GM18907 (cell line): ENCODE data around the gene SLC25A14.
"Not testable (repeated sequence)": the region's sequence is repeated elsewhere in the genome, so short reads cannot be mapped to it uniquely, and the experiment has no call there.

ENCODE experiments used
- ATAC-seq: cut with Tn5 transposase; IDR thresholded peaks from one replicate; pipeline ENCODE4 v1.9.1; 2021; ENCODE audit warnings: mild to moderate bottlenecking, moderate library complexity; ENCODE audit not compliant: unreplicated experiment

SLC25A14 gene, protein sequence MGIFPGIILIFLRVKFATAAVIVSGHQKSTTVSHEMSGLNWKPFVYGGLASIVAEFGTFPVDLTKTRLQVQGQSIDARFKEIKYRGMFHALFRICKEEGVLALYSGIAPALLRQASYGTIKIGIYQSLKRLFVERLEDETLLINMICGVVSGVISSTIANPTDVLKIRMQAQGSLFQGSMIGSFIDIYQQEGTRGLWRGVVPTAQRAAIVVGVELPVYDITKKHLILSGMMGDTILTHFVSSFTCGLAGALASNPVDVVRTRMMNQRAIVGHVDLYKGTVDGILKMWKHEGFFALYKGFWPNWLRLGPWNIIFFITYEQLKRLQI

DNA sequence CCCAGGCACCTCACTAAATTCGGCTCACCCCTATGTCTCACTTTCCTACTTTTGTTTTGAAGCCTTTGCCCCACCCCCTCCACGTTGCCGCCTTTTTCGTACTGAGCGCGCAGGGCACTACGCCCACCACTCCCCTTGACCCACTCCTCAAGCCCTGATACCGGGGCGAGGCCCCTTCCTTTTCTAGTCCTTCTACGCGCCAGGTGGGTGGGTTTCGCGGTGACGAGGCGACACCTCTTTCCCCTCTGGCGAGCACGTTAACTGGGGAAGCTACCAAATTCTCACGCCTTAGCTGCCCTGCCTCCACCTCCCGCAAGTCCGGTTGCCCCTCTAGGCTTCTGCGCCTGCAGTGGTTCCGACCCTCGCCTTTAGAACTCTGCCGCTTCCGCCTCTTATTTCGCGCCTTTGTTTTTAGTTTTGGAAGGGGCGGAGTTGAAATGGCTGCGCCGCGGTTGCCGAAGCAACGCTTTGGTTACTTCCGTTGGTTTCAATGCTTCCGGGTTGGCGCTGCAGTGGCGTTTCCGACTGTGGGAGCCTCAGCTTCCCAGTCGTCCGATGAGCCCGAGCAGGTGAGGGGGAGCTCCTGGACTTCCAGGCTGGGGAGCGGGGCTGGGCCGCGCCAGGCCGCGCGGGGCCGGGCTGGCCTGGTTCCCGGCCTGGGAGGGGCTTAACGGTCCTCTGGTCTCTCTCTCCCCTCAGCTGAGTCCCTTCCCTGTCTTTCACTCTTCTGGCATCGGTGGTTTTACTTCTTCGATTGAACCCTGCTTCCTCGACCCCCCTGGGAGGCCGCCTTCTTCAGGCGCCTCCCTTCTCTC, at the start of gene SLC25A14:
SLC25A14 (plus strand) TSS at position 512 of the 815 bp plus-strand sequence. CDS start 360 bp downstream, outside the sequence.
- peak; percentile 94 for ATAC-seq

DNA sequence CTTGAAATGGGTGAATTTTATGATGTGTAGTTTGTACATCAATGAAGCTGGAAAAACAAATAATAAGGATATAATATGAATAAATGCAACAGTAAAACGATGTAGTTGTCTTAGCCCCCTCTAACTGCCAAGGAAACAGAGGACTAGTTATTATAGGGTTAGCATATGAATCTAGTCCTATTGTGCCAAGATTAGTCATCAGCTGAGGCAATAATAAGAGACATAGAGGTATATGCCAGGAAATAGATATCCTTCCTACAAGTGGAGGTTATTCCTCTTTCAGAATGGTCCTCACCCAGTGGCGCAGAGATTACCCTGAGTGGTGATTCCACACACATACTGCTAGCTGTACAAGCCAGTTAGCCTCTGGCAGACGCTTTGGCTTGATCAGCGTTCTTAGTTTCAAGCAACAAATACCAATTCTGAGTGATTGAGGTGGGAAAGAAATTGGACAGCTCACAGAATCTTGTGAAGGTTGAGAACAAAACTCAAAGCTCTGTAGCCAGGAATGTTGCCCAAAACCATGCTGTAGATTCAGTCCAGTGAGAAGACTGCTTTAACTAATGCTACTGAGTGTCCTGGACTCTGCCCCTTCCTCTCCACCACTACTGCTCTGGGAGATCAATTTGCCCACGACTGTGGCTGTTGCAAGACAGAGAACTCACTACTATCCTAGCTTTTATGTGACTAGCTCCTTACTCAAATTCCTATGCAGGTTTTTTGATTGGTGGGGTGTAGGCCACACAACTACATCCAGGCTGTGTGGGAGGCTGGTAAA, 44.0 kb upstream of the SLC25A14 start:
- no peak for ATAC-seq

DNA sequence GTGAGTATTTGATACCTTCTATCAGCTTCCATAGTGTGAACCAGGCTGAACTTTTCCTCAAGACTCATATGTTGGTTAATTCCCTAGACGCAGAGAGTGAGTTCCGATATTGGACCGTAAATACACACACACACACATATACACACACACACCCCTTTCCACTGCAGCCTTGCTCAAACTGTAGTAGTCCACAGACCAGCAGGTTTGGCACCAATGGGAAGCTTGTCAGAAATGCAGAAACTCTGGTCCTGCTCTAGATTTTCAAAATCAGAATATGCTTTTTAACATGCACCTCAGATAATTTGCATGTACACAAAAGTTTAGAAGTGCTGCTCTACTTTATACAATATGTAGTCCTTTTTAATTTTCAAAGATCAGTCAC, 43.4 kb upstream of the SLC25A14 start:
- no peak for ATAC-seq

DNA sequence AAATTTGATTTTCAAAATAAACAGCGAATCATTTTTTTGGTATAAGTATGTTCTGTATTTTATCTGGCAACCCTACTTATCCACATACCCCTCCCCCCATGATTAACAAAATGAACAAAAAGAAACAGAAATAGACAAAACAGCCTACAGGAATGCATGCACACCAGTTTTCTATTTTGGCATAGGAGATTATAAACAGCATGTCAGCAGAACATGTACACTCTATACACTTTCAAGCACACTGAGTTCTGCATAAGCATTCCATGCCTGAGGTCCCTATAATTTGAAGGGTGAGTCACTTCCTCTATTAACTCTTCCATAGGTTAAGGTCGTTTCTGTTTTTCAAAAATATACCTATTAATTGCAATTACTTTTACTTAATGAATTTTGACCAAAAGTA, 43.0 kb upstream of the SLC25A14 start:
- no peak for ATAC-seq

DNA sequence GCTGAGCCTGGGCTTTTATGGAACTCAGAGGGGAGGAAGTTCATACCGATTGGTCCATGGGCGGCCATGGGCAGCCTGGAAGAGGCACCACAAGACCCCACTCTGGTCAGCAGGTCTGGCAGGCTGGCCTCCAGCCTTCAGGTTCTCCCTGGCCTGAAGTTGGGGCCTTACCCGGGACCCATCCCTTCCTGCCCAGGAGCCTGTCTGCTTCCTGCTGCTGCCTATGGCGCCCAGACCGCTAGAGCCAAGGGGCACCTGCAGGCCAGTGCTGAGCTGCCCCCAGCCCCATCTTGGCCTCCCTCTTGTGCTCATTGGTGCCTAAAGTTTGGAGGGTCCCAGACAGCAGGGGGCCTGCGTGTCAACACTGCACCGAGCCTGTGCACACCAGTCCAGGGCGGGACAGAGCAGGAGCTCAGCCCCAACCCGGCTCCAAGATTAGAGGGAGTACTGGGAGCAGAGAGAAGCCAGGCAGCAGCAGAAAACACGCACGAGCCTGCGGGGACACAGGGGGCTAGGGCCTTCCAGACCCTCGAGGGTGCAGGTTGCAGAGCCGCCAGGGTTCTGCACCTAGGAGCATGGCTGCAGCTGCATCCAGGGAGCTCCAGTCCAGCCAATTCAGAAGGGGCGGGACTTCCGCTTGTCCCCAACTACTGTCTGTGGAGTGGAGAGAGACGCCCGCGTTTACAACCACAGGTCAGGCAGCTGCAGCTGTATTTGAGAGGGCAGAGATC, 40.3 kb upstream of the SLC25A14 start:
- no peak for ATAC-seq

DNA sequence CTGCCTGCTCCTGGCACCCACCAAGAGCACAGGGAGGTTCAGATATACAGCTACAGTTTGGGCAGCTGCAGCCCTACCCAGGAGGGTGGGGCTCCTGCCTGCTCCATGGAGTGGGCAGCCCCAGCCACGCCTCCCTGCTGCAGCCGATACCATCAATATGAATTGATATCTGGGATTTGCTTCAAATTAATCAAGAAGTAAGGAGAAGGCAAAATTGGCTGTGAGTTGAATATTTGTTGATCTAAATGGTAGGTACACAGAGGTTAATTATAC, 39.8 kb upstream of the SLC25A14 start:
- no peak for ATAC-seq

DNA sequence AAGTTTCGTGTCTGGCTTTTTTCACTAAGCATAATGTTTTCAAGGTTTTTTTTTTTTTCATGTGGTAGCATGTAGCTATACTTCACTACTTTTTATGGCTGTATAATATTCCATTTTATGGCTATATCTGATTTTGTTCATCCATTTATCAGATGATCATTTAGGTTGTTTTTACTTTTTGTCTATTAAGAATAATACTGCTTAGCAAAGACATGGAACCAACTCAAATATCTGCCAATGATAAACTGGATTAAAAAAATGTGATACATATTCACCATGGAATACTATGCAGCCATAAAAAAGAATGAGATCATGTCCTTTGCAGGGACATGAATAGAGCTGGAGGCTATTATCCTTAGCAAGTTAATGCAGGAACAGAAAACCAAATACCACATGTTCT, 38.3 kb upstream of the SLC25A14 start:
- no peak for ATAC-seq

DNA sequence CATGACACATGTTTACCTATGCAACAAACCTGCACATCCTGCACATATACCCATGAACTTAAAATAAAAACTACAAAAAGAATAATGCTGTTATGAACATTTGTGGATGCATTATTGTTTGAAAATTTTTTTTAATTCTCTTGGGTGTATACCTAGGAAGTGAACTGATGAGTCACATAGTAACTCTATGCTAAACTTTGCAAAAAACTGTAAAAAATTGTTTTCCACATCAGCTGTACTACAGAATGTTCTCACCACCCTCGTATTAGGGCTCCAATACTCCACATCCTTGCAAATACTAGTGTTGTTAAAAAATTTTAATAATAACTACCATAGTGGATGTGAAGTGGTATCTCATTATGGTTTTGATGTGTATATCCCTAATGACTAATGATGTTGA, 37.7 kb upstream of the SLC25A14 start:
- ATAC-seq: no peak

DNA sequence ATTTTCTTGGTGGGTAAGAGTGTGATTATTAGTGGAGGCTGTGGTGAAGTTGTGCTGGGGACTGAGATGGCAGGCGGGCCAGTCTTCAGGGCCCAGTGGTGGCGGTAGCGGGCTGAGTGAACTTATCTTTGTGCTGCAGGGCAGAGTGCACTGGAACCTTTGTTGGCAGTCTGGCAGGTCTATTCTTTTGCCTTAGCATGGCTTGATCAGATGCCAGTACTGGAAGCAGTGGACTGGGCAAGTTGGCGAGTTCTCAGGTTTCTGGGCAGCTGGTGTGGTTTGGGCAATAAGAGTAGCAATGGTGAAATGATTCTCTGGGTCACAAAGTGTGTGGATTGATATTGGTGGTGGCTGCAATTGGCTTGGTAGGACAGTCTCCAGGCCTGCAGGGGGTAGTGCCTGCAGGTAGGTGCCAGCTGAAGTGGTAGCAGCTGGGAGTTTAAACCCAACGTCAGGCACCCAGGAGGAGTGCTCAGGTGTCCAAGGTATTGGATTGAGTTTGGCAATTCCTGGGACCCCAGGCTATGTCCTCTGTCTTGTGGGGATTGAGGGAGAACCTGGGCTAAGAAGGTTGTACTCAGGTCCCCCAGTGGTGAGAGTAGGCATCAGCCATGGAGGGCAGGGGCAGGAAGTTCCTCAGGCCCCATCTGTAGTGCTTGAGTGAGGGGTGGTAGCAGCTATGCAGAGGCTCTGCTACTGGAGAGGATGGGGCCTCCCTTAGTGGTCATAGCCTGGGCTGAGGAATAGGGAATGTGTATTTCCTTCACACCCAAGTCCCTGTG, 34.9 kb upstream of the SLC25A14 start:
- no peak for ATAC-seq

DNA sequence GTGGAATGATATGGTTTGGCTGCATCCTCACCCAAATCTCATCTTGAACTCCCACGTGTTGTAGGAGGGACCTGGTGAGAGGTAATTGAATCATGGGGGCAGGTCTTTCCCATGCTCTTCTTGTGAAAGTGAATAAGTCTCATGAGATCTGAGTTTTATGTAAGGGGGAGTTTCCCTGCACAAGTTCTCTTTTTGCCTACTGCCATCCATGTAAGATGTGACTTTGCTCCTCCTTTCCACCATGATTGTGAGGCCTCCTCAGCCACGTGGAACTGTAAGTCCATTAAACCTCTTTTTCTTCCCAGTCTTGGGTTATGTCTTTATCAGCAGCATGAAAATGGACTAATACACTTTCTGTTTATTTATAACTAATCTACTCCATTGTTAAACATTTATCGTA, 19.8 kb upstream of the SLC25A14 start:
- not testable (repeated sequence) for ATAC-seq

DNA sequence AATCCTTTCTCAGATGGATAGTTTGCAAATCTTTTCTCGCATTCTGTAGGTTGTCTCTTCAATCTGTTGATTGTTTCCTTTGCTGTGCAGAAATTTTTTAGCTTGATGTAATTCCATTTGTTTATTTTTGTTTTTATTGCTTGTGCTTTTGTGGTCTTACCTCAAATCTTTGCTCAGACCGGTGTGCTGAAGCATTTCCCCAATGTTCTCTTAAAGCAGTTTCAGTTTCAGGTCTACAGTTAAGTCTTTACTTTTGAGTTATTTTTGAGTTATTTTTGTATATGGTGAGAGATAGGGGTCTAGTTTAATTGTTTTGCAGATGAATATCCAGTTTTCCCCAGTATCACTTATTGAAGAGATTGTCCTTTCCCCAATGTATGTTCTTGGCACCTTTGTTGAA, 18.2 kb upstream of the SLC25A14 start:
- ATAC-seq: peak; percentile 55

DNA sequence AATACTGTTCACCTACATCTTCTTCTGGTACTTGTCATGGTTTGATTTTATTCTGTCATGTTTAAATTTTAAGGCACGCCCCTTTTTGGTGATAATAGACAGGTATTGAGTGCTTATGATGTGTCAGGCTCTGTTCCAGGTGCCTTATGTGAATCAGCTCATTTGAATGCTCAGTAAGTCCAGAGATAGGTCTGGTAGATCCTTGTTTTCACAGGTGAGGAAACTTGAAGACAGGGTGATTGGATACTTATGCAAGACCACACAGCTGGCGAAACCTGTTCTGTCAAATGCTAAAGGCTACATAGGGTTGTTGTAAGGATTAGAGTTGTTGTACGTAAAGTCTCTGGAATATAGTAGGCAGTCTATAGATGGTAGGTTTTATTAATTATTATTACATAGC, 9.6 kb upstream of the SLC25A14 start:
- no peak for ATAC-seq

DNA sequence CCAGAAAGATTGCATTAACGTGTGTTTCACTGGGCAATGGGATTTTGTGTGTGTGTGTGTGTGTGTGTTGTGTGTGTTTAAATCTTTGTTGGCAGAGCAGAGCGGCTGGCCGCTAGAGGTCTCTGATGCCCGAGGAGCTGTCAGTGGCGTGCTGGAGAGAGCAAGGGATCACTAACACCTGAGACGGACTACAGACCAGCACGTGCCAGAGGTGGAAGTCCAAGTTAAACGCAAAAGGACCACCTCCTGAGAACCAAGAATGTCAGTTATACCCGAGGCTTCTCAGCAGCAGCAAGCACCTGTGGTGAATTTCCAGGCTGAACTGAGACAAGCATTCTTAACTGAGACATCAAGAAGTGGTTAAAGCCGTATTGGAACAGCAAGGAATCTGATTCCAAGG, 9.0 kb upstream of the SLC25A14 start:
- ATAC-seq: peak; percentile 66

DNA sequence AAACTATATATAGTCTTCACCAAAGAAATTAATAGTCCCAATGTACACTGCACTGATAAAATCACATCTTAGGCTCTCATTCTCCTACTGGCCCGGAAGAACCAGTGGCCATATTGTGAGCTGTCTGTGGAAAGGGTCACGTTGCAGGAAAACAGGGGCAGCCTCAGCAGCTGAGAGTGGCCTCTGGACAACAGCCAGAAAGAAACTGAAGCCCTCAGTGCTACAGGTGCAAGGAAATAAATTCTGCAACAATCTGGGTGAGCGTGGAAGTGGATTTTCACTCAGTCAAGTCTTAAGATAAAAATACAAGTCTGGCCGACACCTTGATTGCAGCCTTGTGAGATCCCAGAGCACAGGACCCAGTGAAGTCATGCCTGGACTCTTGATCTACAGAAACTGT, 3.2 kb upstream of the SLC25A14 start:
- no peak for ATAC-seq

DNA sequence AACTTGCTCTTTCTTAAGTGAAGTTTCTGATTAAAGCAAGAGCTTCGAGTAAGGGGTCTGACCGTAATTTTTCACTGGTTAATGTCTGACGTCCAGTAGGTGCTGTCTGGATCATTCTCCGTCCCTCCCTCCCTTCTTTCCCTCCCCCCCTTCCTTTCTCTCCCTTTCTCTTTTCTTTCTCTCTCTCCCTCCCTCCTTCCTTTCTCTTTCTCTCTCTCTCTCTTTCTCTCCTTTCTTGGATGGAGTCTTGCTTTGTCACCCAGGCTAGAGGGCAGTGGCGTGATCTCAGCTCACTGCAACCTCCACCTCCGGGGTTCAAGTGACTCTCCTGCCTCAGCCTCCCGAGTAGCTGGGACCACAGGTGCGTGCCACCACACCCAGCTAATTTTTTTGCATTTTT, 850 bp upstream of the SLC25A14 start:
- ATAC-seq: not testable (repeated sequence)

DNA sequence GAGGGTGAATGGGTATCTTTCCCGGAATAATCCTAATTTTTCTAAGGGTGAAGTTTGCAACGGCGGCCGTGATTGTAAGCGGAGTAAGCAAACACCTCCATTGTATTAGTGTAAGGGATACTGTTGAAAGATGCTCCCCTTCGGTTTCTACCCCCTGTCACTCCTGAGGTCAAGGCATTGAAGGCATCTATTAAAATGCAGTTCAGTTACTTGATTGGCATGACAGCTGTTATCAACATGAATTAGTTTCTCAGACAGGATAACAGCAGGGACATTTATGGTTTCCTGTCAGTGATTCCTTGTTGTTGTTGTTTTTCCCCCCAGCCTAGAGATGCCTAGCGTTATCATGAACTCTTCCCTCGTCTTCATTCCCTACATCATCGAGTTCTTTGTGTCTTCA, 552 bp downstream of the SLC25A14 start:
- ATAC-seq: no peak

DNA sequence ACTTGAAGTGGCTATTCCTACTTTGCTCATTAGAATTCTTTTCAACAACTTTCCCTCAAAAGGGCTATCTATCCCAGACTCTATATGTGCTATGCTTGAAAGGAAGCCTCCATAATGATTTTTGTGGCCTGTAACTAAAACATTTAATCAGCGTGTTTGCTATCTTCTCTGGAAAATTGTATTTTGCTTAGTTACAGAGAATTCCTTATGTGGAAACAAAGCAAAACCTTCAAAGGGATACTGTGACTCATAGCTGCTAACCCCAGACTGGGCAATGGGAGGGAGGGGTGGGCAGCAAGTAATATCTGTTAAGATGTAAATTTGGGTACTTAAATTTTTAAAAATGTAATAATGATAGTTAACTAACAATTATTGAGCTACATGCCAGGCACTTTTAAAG, 3.7 kb downstream of the SLC25A14 start:
- no peak for ATAC-seq

DNA sequence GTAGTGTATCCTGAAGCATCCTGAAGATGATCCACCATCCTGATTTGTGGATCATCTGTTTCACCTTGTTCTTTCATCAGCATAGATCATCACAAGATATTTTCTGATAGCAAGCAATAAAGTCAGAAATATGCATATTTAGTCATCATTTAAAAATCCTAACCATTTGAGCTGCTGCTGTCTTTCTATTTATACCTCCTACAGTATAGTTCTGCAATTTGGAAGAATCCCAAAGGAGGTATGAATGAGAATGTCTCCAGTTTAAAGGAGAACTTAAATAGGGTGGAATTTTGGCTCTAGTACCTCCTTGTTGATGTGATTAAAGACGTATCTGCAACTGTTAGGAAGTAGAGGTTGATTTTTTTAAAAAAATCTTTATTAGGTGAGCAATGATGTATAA, 7.6 kb downstream of the SLC25A14 start:
- ATAC-seq: no peak

DNA sequence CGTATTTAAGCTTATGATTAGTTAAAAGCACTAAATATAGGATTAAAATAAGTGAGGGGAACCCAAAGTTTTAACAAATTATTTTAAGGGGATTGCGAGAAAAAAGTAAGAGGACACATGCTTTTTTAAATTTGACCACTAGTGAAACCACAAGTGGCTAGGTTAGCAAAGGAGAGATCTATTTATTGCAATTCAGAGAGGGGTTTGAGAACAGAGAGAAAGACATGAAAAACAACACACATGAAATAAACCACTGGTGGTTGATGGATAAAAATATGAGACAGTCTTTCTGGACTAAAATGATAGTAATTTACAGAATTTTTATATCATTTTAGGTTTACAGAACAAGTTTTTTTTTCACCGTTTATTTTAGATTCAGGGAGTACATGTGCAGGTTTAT, 11.8 kb downstream of the SLC25A14 start:
- ATAC-seq: no peak

DNA sequence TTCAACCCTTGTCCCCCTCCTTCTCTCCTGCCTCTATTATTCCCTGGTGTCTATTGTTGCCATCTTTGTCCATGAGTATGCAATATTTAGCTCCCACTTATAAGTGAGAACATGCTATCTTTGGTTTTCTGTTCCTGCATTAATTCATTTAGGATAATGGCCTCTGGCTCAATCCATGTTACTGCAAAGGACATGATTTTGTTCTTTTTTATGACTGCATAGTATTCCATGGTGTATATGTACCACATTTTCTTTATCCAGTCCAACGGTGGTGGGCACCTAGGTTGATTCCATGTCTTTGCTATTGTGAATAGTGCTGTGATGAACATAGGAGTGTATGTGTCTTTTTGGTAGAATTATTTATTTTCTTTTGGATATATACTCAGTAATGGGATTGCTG, 12.3 kb downstream of the SLC25A14 start:
- ATAC-seq: not testable (repeated sequence)
